ENCODE measurements around the gene PDCD10. TPM values are rescaled to one million over a fixed set of nuclear protein-coding genes. Genes with fewer than 3 reads are reported as not detected.

PDCD10 gene
- polyA plus RNA-seq (ENCODE audit: insufficient read length in 12 of 12) = 10 to 100 TPM in 11 of 12 donors, not detected in 1; 25.0 to 80.4 (median 37.6) TPM
- long read RNA-seq, donor 1, transcript PDCD10-218 (8 exons, 1,276 nt) = major isoform, 15 of 19 reads
- long read RNA-seq, donor 1, partial matches to known transcripts = 0 of 19 reads
- long read RNA-seq, donor 1, other reads (novel, unspliced or antisense) = 0 of 19 reads
- long read RNA-seq, donor 2, transcript PDCD10-208 (9 exons, 1,360 nt) = minor isoform, 8 of 31 reads
- long read RNA-seq, donor 2, transcript PDCD10-218 (8 exons, 1,276 nt) = major isoform, 21 of 31 reads
- long read RNA-seq, donor 2, partial matches to known transcripts = 0 of 31 reads
- long read RNA-seq, donor 2, other reads (novel, unspliced or antisense) = 0 of 31 reads
- long read RNA-seq, donor 3, transcript PDCD10-218 (8 exons, 1,276 nt) = major isoform, 5 of 8 reads
- long read RNA-seq, donor 3, partial matches to known transcripts = 0 of 8 reads
- long read RNA-seq, donor 3, other reads (novel, unspliced or antisense) = 0 of 8 reads
- long read RNA-seq, donor 4, partial matches to known transcripts = 0 of 5 reads
- long read RNA-seq, donor 4, other reads (novel, unspliced or antisense) = 0 of 5 reads
- long read RNA-seq, donor 5, transcript PDCD10-218 (8 exons, 1,276 nt) = major isoform, 26 of 37 reads
- long read RNA-seq, donor 5, transcript PDCD10-208 (9 exons, 1,360 nt) = minor isoform, 9 of 37 reads
- long read RNA-seq, donor 5, partial matches to known transcripts = 0 of 37 reads
- long read RNA-seq, donor 5, other reads (novel, unspliced or antisense) = 0 of 37 reads
- long read RNA-seq, donor 6, transcript PDCD10-218 (8 exons, 1,276 nt) = major isoform, 6 of 10 reads
- long read RNA-seq, donor 6, partial matches to known transcripts = 0 of 10 reads
- long read RNA-seq, donor 6, other reads (novel, unspliced or antisense) = 0 of 10 reads
- long read RNA-seq, donor 7, transcript PDCD10-208 (9 exons, 1,360 nt) = major isoform, 5 of 9 reads
- long read RNA-seq, donor 7, partial matches to known transcripts = 0 of 9 reads
- long read RNA-seq, donor 7, other reads (novel, unspliced or antisense) = 0 of 9 reads
- long read RNA-seq, donor 8, transcript PDCD10-218 (8 exons, 1,276 nt) = major isoform, 20 of 24 reads
- long read RNA-seq, donor 8, partial matches to known transcripts = 0 of 24 reads
- long read RNA-seq, donor 8, other reads (novel, unspliced or antisense) = 0 of 24 reads
- long read RNA-seq, donor 9, transcript PDCD10-208 (9 exons, 1,360 nt) = minor isoform, 5 of 11 reads
- long read RNA-seq, donor 9, transcript PDCD10-218 (8 exons, 1,276 nt) = major isoform, 6 of 11 reads
- long read RNA-seq, donor 9, partial matches to known transcripts = 0 of 11 reads
- long read RNA-seq, donor 9, other reads (novel, unspliced or antisense) = 0 of 11 reads
- long read RNA-seq, donor 10, transcript PDCD10-218 (8 exons, 1,276 nt) = major isoform, 13 of 18 reads
- long read RNA-seq, donor 10, partial matches to known transcripts = 0 of 18 reads
- long read RNA-seq, donor 10, other reads (novel, unspliced or antisense) = 0 of 18 reads
- long read RNA-seq, donor 11, transcript PDCD10-208 (9 exons, 1,360 nt) = minor isoform, 9 of 26 reads
- long read RNA-seq, donor 11, transcript PDCD10-218 (8 exons, 1,276 nt) = major isoform, 14 of 26 reads
- long read RNA-seq, donor 11, partial matches to known transcripts = 0 of 26 reads
- long read RNA-seq, donor 11, other reads (novel, unspliced or antisense) = 0 of 26 reads

DNA sequence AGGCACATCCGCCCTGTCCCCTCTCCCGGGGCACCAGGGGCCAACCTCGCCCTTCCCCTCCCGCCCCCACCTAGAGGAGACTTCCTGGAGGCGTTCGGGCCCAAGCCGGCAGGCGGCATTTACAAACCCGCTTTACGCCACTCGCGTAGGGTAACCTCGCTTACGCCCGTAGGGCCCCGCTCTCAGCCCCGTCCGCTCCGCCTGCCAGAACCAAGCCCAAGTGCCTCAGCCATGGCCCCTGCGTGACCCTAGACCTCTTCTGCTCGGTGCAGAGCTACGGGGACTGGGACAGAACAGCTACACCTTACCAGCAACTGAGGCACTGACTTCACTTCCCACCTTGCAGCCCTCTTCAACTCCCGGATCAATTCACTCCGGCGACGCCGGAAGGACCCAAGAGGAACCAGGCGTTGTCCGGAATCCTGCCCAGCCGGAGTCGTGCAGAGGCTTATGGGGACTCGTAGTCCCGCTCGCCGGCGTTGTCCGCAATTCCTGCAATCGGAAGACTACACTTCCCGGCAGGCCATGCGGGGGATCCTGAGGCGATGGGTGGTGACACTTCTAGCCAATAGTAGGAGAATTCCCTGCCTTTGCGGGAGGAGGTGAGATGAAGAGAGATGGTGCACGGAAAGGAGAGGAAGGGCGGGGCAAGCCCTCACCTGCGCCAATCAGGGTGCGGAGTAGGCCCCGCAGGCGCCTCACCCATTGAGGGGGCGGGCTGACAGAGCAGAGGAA lies at the start of gene PDCD10:
PDCD10 (minus strand) TSS at position 395 of the 735 bp plus-strand sequence. CDS start 14,735 bp downstream, outside the sequence.
- DNase-seq = peak; percentile 97

DNA sequence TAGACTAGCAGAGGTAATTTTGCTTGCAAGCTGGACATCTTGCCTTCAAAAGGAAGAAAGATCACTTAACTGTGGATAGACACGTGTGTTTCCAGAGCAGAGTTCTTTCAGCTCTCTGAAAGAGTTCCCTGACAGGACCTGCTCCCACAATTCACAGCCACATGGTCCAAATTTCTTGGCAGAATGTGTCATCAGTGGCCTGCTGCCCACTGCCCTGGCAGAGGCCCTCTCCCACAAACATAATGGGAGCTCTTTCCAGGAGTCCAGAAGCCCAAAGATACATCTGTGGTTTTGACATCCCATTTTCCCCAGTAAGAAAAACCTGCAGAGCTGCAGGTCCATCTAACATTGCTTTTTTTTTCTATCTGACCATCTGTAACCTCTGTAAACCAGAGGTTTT lies 49.1 kb upstream of the PDCD10 start:
- DNase-seq = no peak

DNA sequence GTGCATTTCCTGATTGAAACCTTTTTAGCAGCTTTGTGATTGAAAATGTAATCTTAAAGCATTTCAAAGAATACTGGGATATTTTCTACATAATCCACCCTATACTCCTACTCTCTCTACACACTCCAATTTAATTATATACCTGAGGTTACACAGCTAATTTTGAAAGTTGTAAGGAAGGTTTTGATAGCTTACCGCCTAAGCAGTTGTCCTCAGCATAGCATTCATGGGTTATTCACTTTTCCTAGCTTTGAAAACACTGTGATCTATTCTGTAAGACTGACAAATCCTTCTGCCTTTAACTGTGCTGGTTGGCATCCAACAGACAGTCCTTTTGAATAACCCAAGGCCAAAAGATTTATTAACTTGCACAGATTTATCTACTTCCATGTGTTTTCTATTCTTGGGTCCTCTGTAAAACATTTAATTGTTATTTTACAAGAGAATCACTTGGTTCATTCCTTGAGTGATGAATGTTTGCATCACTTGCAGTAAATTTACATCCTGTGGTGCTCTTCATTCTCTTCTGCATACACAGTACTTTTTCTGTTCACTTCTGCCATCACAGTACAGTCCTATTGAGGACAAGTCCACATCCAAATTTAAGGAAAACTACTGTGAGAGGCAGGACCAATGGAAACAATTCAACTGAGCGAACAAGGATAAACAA lies 45.7 kb upstream of the PDCD10 start:
- DNase-seq = no peak

DNA sequence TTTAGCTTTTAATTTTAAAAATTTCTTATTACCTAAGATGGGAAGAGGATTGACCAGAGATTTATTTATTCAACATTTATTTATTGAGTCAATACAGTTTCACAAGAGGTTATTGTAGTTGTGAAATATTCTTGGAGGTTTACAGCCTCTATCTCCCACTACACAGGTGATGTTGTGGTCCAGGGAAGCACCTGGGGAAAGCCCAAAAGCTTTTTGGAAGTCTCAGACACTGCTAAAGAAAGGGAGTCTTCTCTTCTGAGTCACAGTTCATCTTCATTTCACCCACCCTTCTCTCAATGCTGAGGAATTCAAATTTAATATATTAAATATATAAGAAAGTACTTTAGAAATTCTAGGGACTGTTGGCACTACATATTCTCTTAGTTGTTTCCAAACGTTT lies 42.7 kb upstream of the PDCD10 start:
- DNase-seq = no peak

DNA sequence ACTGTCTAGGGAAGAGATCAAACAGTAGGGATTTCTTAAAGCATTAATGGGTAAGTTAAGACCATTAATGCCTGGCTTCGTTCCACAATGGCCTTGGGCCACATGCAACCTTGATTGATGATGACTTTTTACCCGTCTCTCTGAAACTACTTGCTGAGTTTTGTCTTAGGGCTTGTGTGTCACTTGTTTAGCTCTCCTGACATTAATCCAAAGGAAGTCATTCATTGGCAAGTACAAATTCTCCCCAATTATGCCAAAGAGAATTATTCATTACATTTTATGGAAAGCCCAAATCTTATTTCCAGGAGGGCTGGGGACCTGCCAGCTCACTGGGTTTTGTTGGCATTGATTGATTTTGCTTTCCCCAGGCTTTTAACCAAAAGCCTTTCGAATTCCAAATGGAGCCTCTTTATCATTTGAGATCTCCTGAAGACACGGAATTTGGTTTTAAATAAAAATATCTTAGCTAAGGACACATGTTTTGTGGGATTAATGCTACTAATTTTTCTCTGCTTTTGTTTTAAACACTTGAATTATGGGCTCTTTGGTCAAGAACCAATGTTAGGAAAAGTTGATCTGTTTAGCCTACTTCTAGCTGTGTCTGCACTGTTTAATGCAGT lies 41.5 kb upstream of the PDCD10 start:
- DNase-seq = no peak

DNA sequence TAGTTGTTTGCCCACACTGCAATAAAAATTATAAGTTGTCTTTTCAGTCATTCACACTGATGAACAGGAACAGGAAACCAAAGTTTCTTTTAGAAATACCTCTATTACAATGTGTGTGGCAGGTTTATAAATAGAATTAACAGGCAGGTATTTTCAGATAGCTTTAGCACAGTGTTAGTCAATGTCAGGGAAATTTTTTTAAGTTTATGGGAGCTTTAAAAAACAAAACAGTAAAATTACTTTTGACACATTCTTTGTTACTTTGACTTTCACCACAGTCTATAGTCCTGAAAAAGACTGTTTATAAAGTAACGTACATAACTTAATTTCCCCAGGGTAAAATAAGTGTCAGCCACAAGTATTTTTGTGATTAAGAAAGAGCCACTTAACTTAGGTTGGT lies 38.9 kb upstream of the PDCD10 start:
- no peak for DNase-seq

DNA sequence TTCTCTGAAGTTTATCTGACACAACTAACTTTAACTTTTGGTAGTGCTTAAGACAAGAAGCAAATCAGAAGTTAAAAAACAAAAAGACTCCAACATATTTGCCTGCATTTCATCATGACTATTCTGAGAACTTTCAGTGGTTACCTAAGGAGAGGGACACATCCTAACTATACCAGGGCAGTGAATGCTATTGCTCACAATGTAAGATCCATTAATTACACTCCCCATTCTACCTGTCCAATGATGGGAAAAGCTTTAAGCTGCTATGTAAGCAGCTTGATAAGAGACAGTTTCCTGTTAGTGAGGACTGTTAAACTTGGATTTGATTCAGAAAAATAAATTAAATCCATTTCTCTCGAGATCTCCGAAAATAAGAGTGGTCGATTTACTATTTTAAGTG lies 38.3 kb upstream of the PDCD10 start:
- no peak for DNase-seq

DNA sequence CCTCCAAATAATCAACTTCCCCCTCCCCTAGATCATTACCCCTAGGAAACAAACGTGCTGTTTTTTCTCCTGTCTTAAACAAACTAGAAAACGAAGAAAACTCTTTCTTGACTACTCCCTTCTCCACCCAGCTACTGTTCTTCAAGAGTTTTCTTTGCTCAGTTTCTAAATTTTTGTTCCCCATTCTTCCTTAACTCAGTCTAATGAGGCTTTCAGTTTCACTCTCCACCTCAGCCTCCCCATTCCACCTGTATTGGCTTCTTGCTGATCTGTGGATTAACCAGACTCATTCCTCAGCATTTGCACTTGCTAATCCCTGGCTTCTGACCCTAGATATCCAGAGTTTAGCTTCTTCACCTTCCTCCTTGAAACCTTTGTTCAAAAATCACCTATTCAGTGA lies 27.6 kb upstream of the PDCD10 start:
- DNase-seq = no peak

DNA sequence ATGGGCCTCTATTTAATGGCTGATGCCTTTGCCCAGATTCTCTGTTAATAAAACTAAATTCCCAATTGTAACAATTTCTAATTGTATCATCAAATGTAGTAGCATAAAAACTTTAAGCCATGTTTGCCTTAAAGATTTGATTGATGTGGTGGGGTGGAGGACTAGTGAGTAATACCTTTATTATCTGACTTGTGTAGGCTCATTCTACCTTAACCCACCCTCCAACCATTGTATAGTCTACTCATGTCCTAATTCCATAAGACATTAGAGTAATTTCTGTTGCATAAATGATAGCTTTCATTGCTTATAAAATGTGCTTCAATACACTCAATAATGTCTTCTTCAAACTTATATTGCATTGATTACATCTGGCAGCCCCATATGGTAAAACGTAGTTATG lies 26.6 kb upstream of the PDCD10 start:
- DNase-seq = no peak

DNA sequence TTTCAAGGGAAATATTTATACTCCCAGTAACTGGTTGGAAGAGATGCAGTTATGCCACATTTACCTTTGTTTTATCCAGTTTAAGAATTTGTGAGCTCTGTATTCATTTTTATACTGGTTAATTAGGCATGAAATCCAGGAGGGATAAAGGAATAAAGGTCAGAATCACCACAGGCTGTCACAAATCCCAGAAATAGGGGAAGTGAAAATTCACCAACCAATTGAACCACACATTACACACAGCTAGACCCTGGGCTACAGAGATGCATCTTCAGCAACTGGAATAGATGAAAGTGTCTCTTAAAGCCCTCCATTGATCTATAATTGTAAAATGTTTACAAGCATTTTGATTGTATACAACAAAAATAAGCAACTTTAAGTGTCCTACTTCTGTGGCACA lies 19.4 kb upstream of the PDCD10 start:
- DNase-seq = no peak

DNA sequence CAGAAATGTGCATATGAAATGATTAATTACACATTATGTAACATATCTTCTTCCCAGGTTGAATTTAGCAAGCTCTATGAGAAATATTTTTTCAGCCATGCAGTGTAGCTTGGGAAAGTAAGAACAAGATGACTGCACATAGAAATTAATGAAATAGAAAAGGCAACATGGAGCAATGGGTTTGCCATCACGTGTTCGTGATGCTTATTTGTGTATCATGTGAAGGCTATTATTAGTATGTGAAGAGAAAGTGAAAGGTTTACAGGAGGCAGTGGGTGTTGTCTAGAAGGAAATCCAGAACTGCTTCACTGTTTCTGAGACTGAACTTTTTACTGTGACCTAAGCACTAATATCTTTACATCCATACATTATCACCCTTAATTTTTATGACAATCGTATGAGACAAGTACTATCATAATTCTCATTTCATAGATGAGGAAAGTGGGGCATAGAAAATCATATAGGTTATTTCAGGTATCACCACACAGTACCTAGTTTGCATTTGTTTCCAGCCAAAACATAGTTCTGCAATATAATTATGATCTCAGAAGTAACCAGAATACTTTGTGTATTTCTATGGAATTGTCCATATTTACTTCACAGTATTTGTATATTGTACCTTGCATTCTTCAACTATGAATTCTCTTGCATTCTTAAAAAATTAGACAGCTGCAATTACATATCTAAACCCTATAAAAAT lies 15.7 kb upstream of the PDCD10 start:
- DNase-seq = no peak

DNA sequence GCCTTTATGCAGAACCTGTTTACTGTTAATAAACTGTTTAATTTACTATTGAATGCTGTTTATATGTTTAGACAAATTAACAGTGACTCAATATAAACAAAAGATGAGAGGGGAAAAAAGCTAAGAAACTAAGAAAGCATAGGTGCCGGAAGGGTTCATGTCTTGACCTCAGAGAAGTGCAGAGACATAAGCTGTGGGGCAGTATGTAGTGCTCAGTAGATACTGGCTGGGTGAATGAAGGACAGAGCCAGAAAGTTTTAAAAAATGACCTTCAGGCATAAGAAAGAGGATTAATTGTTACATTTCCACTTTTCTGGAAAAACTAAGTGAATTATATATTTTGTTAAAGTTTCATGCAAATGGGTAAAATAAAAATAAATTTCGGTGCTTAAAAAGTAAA lies 15.0 kb upstream of the PDCD10 start:
- no peak for DNase-seq

DNA sequence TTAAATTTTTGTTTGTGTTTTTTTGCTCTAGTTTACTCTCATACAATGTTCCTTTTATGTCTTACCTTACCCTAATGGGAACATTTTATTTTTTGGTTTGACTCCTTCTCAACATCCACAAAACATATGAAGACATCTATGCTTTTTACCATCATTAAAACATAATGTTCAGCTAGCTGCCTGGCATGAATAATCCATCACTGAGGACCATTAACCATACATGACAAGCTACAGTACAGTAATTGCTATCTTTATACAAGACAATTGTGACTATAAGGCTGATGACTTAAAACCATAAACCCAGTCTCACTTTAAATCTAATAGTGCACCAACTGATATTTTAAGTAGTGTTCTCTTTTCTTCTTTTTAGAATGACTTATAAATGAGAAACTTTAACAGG lies 14.5 kb upstream of the PDCD10 start:
- no peak for DNase-seq

DNA sequence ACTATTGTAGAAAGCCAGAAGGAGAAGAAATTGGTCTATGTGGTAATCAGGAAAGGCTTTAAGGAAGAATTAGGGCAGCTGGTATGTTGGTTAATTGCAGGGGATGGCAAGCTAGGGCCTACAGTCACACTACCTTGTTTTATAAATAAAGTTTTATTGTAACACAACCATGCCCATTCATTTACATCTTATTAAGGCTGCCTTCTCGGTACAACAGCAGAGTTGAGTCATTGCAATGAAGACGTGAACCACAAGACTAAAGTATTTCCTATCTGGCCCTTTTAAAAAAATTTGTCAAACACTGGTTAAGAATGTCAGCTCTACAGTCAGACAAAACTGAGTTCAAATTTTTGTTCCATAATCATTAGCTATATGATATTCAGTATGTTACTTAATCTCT lies 9.1 kb upstream of the PDCD10 start:
- no peak for DNase-seq

DNA sequence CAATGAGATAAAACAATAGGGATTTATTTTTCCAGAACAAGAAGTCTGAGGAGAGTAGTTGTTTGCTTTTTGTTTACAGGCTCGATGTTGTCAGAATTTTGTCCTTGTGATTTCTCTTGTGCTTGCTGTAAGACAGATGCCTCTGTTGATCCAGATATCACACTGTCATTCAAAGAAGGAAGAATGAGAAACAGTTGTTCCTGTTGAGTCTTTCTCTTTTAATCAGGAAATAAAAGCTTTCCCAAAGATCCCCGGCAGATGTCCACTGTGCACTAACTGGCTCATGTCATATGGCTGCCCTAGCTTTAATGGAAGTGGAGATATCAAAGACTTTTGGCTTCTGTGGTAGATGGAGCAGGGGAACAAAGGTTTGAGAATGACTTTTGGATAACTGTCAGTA lies 7.6 kb upstream of the PDCD10 start:
- no peak for DNase-seq

DNA sequence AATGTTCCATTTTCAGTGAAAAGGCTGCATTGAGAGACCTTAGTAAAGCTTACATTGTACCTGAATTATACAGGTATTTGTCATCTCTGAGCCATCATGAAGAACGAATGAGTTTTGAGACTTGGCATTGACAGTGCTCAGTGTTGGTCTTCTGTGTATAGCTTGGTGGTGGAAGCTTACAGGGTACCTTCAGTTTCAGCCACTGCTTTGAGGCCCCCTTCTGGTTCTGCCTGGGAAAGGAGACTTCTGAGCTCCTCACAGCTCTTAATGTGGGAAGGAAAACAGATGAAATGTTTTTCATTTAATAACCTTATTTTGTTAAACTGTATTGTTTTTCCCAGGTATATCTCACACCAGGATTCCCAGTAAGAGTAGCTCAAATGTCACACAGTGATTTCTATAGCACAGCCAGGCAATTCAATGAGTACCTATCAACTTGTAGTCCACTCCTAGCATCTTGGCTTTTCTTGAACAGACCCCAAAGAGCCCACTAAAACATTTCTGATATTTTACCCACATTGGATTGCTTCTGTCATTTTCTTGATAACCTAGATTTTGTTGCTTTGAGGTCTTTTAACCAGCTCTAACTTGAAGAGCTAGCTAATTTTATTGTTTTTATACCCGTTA lies 6.4 kb upstream of the PDCD10 start:
- DNase-seq = no peak

DNA sequence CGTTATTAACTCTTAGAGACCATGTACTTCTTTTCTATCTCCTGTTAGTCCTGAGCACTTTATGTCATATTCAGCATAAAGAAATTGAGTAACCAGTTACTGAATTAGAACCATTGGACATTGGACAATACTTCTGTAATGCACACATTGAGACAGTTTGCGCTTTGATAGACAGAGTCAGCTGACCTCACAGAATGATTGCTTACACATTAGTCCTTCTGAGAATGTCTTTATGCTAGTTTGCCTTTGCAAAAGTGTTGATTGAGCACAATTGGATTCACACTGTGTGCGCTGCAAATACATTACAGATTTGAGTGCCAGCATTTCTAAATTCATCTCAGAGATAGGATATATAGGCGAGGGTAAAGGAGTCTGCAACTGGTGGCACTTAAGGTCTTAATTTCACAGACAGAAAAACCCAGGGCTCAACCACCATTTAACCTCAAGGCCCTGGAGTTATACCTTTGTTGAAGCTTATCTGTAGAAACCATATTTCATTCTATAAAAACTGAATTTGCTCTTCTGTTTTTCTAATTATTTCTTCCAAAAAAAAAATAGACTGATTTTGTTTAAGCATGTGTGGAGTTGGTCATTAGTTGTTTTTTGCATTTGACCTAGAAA lies 4.6 kb upstream of the PDCD10 start:
- no peak for DNase-seq

DNA sequence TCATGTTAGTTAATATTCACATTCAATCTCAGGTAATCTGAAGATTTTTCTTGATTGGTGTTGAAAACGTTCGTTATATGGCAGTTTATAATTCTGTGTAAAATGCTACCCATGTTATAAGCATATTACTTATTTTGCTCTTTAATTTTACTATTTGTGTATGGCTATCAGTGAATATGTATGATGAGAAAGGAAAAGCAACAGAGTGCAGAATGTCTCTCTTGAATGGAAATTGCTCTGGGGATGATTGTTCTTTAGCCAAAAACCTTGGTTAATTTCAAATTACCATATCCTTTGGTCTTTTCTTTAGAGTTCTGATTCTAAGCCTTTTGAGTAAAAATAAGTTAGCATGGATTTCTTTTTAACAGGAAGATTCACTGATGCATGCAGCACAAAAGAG lies 3.3 kb upstream of the PDCD10 start:
- no peak for DNase-seq

Measured in muscle of arm (tissue), 14 donors.